Lower lobe of right lung (tissue), 2 donors: ENCODE results near the gene YPEL1. TPM values are rescaled to one million over a fixed set of nuclear protein-coding genes. Genes with fewer than 3 reads are reported as not detected.

Experiments
- ATAC-seq, 2 donors: fragments of 200-7000 bp; cut with Tn5 transposase; one replicate each; pipeline ENCODE4 v1.9.1; 2020 to 2022; ENCODE audit warnings: mild to moderate bottlenecking in 2 of 2, moderate library complexity in 2 of 2
- DNase-seq: peaks from one replicate; pipeline ENCODE4 v3.0.0-alpha.2; 2020
- H3K27ac ChIP-seq: fragments of 200-600 bp; one replicate; pipeline ENCODE4 v1.8.0; 2022
- H3K27me3 ChIP-seq: fragments of 200-600 bp; one replicate; pipeline ENCODE4 v1.8.0; 2022; ENCODE audit warnings: low read depth
- H3K36me3 ChIP-seq: fragments of 200-600 bp; one replicate; pipeline ENCODE4 v1.8.0; 2022; ENCODE audit warnings: mild to moderate bottlenecking
- H3K4me1 ChIP-seq: fragments of 200-600 bp; one replicate; pipeline ENCODE4 v1.8.0; 2022
- H3K4me3 ChIP-seq: fragments of 200-600 bp; one replicate; pipeline ENCODE4 v1.8.0; 2022; ENCODE audit warnings: mild to moderate bottlenecking
- H3K9me3 ChIP-seq: fragments of 200-600 bp; one replicate; pipeline ENCODE4 v1.8.0; 2022
- intact Hi-C: fragments of 100-400 bp; cut with DNase I; formaldehyde crosslinking; loops from one replicate; pipeline ENCODE4 v1.11.0; 2022
- total RNA-seq: library from RNA; stranded (reverse); fragmentation: NEBNext Ultra II Directional; extraction: Animal tissue kit (Norgen Biotek cat#: 25700); gene quantifications from one replicate; pipeline ENCODE4 v1.2.1, GENCODE V29; 2021
- TF ChIP-seq, protein P1 (sequence below): fragments of 200-600 bp; IDR thresholded peaks from one replicate; pipeline ENCODE4 v1.8.0; 2022; ENCODE audit warnings: antibody characterized with exemption, mild to moderate bottlenecking
- donor health status: DM: no; HTN: yes; CAD: no; lungs with severe emphysema.

The YPEL1 gene
- total RNA-seq, 1 donor from 2014 or later = 7.6 TPM

DNA sequence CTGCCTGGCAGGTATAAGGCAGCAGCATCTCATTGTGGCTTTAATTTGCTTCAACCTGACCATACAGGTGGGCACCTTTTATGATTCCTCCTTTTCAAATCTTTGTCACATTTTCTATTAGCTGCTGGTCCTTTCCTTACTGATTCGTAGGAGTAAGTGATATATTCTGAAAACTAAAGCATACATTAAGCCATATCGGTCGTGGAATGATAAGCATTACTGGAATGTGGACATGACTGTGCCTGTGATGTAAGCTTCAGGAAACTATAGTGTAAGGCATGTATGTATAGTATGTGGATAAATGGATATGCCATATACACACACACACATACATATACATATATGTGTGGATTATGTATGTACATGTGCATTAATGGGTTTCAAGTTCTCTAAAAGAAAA lies 20.8 kb downstream of the YPEL1 start:
- no peak overlapping the region for H3K27ac ChIP-seq
- ATAC-seq (no peak), DNase-seq (no peak)
- intact Hi-C loops = loop anchor here (10.0 kb wide), 1 partner anchor 220 kb away; no protein-coding TSS in a partner anchor
- no peaks in the 10 kb centered on the region for H3K9me3 ChIP-seq
- peaks cover 9% of the 10 kb centered on the region for H3K4me1 ChIP-seq
- no peaks in the 10 kb centered on the region for H3K27me3 ChIP-seq
- TF ChIP-seq, protein P1, sequence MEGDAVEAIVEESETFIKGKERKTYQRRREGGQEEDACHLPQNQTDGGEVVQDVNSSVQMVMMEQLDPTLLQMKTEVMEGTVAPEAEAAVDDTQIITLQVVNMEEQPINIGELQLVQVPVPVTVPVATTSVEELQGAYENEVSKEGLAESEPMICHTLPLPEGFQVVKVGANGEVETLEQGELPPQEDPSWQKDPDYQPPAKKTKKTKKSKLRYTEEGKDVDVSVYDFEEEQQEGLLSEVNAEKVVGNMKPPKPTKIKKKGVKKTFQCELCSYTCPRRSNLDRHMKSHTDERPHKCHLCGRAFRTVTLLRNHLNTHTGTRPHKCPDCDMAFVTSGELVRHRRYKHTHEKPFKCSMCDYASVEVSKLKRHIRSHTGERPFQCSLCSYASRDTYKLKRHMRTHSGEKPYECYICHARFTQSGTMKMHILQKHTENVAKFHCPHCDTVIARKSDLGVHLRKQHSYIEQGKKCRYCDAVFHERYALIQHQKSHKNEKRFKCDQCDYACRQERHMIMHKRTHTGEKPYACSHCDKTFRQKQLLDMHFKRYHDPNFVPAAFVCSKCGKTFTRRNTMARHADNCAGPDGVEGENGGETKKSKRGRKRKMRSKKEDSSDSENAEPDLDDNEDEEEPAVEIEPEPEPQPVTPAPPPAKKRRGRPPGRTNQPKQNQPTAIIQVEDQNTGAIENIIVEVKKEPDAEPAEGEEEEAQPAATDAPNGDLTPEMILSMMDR = no peak
- H3K36me3 ChIP-seq = peaks cover 7% of the 10 kb centered on the region
- H3K4me3 ChIP-seq = no peak overlapping the region

DNA sequence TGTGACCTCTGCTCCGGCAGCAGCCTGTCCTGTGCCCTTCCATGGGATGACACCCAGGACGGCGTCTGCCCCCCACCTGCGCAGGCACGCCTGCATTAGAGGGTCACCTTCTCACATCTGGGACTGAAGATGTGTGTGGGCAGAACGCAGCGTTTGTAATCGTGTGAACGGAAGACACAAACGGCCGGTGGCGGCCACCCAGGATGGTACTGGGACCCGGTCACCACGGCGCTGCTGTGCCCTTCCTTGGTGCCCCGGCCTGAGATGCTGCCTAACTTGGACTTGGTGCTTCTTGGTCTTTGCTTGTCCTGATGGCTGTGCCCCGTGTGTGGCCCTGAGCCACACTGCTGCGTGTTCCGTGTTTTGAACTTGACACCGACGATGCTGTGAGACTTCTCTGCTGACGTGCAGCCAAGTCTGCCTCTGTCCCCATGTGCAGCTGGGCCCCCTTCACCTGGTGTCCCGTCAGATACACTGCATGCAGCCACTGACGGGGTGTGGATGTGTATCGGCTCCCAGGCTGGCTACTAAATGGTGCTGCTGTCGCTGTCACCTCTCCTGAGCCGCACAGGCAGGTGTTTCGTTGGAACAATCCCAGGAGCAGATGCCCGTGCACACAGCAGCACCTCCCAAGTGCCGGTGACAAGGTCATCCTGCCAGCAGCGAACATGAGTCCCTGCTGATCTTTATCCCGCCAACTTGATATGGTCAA lies 21.4 kb downstream of the YPEL1 start:
- peaks cover 9% of the 10 kb centered on the region for H3K4me1 ChIP-seq
- H3K4me3 ChIP-seq = no peak overlapping the region
- ATAC-seq (peak in 1 of 2 donors; percentile 7), DNase-seq (no peak)
- intact Hi-C loops = loop anchor here (10.0 kb wide), 1 partner anchor 221 kb away; no protein-coding TSS in a partner anchor
- TF ChIP-seq, protein P1 = no peak
- H3K27me3 ChIP-seq = no peaks in the 10 kb centered on the region
- peaks cover 7% of the 10 kb centered on the region for H3K36me3 ChIP-seq
- no peaks in the 10 kb centered on the region for H3K9me3 ChIP-seq
- H3K27ac ChIP-seq = no peak overlapping the region

DNA sequence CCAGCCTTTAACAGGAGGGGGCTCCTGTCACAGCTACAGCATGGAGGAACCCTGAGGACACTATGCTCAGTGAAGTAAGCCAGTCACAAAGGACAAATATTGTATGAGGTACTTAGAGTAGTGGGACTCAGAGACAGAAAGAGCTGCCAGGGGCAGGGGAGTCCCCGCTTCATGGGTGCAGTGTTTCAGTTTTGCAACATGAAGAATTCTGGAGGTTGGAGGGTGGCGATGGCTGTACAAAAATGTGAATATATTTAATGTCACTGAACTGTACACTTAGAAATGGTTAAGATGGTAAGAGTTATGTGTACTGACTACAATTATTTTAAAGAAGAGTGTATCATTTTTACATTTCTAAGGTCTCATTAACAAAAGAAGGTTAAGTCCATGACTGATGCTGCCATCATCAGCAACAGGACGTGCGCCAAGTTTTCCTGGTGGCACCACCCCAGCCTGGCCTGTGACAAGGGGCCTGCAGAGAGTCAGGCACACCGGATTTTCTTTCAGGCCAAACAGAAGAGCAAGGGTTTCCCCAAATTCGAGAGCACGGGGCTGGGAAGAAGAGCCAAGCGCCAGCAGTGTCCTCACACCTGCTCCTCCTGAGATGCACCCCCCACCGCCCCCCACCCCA lies 22.1 kb downstream of the YPEL1 start:
- intact Hi-C loops = loop anchor here (10.0 kb wide), 1 partner anchor 221 kb away; no protein-coding TSS in a partner anchor
- Histone ChIP-seq H3K27ac (no peak overlapping the region), H3K4me3 (no peak overlapping the region), H3K27me3 (no peaks in the 10 kb centered on the region), H3K4me1 (peaks cover 9% of the 10 kb centered on the region), H3K9me3 (no peaks in the 10 kb centered on the region), H3K36me3 (peaks cover 7% of the 10 kb centered on the region)
- TF ChIP-seq, protein P1 = no peak
- ATAC-seq (no peak), DNase-seq (no peak)

DNA sequence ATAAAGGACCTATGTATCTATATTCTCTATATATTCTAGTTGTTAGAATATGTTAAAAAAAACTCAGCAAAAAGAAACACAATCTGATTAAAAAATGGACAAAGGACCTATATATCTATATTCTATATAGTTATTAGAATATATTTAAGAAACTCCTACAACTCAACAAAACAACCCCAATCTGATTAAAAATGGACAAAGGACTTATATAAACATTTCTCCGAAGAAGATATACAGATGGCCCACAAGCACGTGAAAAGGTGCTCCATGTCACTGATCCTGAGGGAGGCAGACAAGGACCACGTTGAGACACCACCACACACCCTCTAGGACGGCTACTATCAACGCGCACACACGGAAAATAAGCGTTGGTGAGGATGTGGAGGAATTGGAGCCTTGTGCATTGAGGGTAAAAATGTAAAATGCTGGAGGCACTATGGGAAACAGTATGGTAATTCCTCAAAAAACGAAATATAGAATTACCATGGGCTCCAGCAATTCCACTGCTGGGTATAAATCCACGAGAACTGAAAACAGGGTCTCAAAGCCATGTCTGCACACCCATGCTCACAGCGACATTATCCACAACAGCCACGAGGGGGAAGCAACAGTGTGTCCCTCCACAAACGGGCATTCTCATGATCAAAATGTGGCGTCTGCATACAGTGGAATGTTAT lies 22.7 kb downstream of the YPEL1 start:
- no peak overlapping the region for H3K27ac ChIP-seq

DNA sequence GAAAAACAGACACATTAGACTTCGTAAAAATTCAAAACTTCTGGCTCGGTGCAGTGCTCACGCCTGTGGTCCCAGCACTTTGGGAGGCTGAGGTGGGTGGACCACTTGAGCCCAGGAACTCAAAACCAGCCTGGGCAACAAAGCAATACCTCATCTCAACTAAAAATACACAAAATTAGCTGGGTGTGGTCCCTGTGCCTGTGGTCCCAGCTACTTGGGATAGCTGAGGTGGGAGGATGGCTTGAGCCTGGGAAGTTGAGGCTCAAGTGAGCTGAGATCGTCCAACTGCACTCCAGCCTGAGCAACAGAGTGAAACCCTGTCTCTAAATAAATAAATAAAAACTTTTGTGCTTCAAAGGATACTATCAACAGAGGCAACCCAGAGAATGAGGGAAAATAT lies 23.7 kb downstream of the YPEL1 start:
- TF ChIP-seq, protein P1 = no peak
- H3K4me1 ChIP-seq = peaks cover 18% of the 10 kb centered on the region
- H3K27ac ChIP-seq = no peak overlapping the region
- H3K9me3 ChIP-seq = no peaks in the 10 kb centered on the region
- no peaks in the 10 kb centered on the region for H3K27me3 ChIP-seq
- DNase-seq (no peak), ATAC-seq (no peak)
- H3K36me3 ChIP-seq = peaks cover 7% of the 10 kb centered on the region
- intact Hi-C loops = loop anchor here (10.0 kb wide), 1 partner anchor 223 kb away; no protein-coding TSS in a partner anchor
- no peak overlapping the region for H3K4me3 ChIP-seq

More for the DNA sequence above, 22.7 kb downstream of the YPEL1 start:
- TF ChIP-seq, protein P1 = peak; percentile 79
- DNase-seq = peak; percentile 63
- Histone ChIP-seq H3K9me3 (no peaks in the 10 kb centered on the region), H3K4me1 (peaks cover 11% of the 10 kb centered on the region), H3K27me3 (no peaks in the 10 kb centered on the region), H3K4me3 (no peak overlapping the region), H3K36me3 (peaks cover 7% of the 10 kb centered on the region)
- peak; percentile 91 to 94 for ATAC-seq
- intact Hi-C loops = loop anchor here (10.0 kb wide), 1 partner anchor 222 kb away; no protein-coding TSS in a partner anchor
